Right lobe of liver (tissue), 4 donors: ENCODE measurements around the gene DRAXIN.

ENCODE experiments used
- CTCF ChIP-seq, 4 donors: fragments of 200-600 bp in 3 of 4; fragments of 450-650 bp in 1 of 4; IDR thresholded peaks; one replicate each; pipeline versions ENCODE4 v1.5.1 to v1.8.0; 2016 to 2022; ENCODE audit warnings: antibody characterized with exemption in 4 of 4, mild to moderate bottlenecking in 2 of 4
- POLR2A ChIP-seq: fragments of 450-650 bp; IDR thresholded peaks from one replicate; pipeline ENCODE4 v1.6.1; 2017; ENCODE audit warnings: antibody characterized with exemption, mild to moderate bottlenecking
- donor health status: DM: no; HTN: no; CAD: no.
- donor health status: DM: no; HTN: no; CAD: no.
- donor health status: DM: no; HTN: yes; CAD: no.

- no peak for TF ChIP-seq CTCF (IDR thresholded peaks at IDR 0.05)
- no peak for TF ChIP-seq POLR2A
Measured at GRCh38 chr1:11670747-11671146, 20.8 kb upstream of the DRAXIN start.
